Liver (tissue), 3 donors: ENCODE measurements around the gene DEAF1.

Source experiments
- CTCF ChIP-seq: fragments of 150-350 bp; IDR thresholded peaks from 2 replicates; pipeline ENCODE4 v1.5.1; 2017; ENCODE audit warnings: improper control_type of control experiment, low read depth, low read length; ENCODE audit not compliant: missing input control
- EGR1 ChIP-seq, 2 donors: IDR thresholded peaks; 2 replicates each; pipeline ENCODE4 v1.6.1; 2016 to 2018; ENCODE audit warnings: antibody characterized with exemption in 2 of 2, low read depth in 2 of 2
- FOXA2 ChIP-seq: IDR thresholded peaks from 2 replicates; pipeline ENCODE4 v1.6.1; 2016; ENCODE audit warnings: antibody characterized with exemption
- GABPA ChIP-seq, 2 donors: IDR thresholded peaks in 1 of 2; conservative IDR thresholded peaks in 1 of 2; 2 replicates each; pipeline ENCODE4 v1.6.1; 2016; ENCODE audit warnings: antibody characterized with exemption in 2 of 2, mild to moderate bottlenecking in 1 of 2, moderate library complexity in 1 of 2
- MAX ChIP-seq: IDR thresholded peaks from 2 replicates; pipeline ENCODE4 v1.6.1; 2016; ENCODE audit warnings: antibody characterized with exemption
- RAD21 ChIP-seq, 2 donors: IDR thresholded peaks; 2 replicates each; pipeline ENCODE4 v1.6.1; 2016; ENCODE audit warnings: antibody characterized with exemption in 2 of 2, mild to moderate bottlenecking in 2 of 2
- TAF1 ChIP-seq: conservative IDR thresholded peaks from 2 replicates; pipeline ENCODE4 v1.6.1; 2016; ENCODE audit warnings: antibody characterized with exemption, mild to moderate bottlenecking
- YY1 ChIP-seq: IDR thresholded peaks from 2 replicates; pipeline ENCODE4 v1.6.1; 2016; ENCODE audit warnings: antibody characterized with exemption, mild to moderate bottlenecking
- donor health status: healthy.
- donor health status: healthy.

- TF ChIP-seq CTCF (no peak), RAD21 (IDR thresholded peaks at IDR 0.05) (no peak), YY1 (no peak), GABPA (IDR thresholded peaks at IDR 0.05 in 1 of 2, conservative IDR thresholded peaks at IDR 0.05 in 1 of 2) (no peak), FOXA2 (no peak), EGR1 (IDR thresholded peaks at IDR 0.05; ENCODE audit: low read depth in 2 of 2) (no peak), MAX (no peak), TAF1 (no peak)
Measured at GRCh38 chr11:724049-724777, 29.2 kb upstream of the DEAF1 start.
